ENCODE measurements around the gene HOXA3. TPM values are rescaled to one million over a fixed set of nuclear protein-coding genes. Genes with fewer than 3 reads are reported as not detected.

HOXA3 gene
- total RNA-seq, 8 experiments from 2014 or later: 1.4 to 38.6 (median 18.7) TPM

DNA sequence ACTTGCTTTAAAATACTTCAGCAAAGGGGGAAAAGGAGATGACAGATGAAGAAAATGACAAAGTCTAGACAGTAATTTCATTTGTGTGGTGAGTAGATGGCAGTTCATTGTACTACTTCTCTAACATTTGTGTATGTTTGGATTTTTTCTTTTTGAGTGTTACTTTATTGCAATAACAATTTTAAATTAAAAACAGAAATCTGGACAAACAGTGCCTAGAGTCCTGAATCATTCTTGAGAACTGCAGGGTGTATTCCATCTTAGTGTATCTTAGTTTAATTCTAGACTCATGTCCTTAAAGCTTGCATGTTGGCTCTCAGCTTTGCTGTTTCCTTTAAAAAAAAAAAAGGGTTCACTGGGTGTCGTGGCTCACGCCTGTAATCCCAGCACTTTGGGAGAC, 87.7 kb downstream of the HOXA3 start:
- 94 to 100% (median 100%) methylated on average over 1 to 2 of the region's 2 CpGs; no CpG with 5 or more reads in 7 of the 10 experiments for WGBS, 10 experiments
- in situ Hi-C loops (cut with MboI; ENCODE audit: low pct_unique_long_range_greater_than_20kb in 2 of 9, low sequenced_read_pairs in 9 of 9, unreplicated experiment in 9 of 9): no loop called here
- Histone ChIP-seq H3K27ac (no peak overlapping the region), H3K4me3 (no peak overlapping the region), H3K4me1 (replicated peaks in 1 of 2) (peaks cover 3 to 12% of the 10 kb centered on the region in 2 donors)
- no peak for ATAC-seq (replicated peaks in 6 of 8)

DNA sequence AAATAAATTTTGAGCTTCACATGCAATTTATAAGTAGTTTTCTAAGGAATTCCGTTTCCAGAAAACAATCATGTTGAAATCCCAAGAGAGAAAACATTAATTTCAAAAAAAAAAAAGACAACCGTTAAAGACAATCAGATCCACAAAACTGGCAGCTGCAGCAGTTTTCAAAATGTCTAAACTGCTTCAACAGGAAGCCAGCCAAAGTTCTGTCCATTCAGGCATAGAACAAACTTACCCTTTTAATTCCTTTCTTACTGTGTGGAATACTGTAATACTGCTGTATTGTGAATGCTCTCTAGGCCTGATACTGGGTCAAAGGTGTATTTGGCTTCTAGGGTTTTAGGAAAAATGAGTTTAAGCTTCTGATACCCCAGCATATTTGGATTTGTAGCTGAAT, 88.2 kb downstream of the HOXA3 start:
- H3K4me3 ChIP-seq: no peak overlapping the region
- H3K27ac ChIP-seq: no peak overlapping the region
- 4 to 81% (median 67%) methylated on average over 1 to 2 of the region's 2 CpGs; no CpG with 5 or more reads in 2 of the 10 experiments for WGBS, 10 experiments
- peak in 1 of 8 experiments; percentile 32 for ATAC-seq (replicated peaks in 6 of 8)
- in situ Hi-C loops (cut with MboI; ENCODE audit: low pct_unique_long_range_greater_than_20kb in 2 of 9, low sequenced_read_pairs in 9 of 9, unreplicated experiment in 9 of 9): no loop called here
- peaks cover 3 to 12% of the 10 kb centered on the region in 2 donors for H3K4me1 ChIP-seq (replicated peaks in 1 of 2)

DNA sequence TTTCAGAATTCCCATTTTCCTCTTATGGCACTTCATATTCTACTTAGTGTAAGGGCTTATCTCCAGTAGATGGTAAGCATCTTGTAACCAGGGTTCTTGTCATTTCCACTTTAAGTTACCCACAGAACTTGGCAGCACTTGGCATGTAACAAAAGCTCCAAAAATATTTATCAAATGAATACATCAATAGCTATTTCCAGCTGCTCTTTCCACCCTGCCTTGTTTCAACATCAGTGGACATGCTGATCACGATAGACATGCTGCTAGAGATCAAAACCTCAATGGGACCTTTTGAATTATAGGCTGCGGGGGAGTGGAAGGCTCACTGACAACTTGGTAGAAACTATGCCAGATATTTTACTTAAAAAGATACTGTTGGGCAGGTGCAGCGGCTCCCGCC, 89.4 kb downstream of the HOXA3 start:
- no peak for ATAC-seq (replicated peaks in 6 of 8)
- Histone ChIP-seq H3K4me3 (no peak overlapping the region), H3K27ac (no peak overlapping the region), H3K4me1 (replicated peaks in 1 of 2) (peaks cover 3 to 5% of the 10 kb centered on the region in 2 donors)
- 66 to 100% (median 95%) methylated on average over 1 to 4 of the region's 4 CpGs; no CpG with 5 or more reads in 3 of the 10 experiments for WGBS, 10 experiments
- in situ Hi-C loops (cut with MboI; ENCODE audit: low pct_unique_long_range_greater_than_20kb in 2 of 9, low sequenced_read_pairs in 9 of 9, unreplicated experiment in 9 of 9): no loop called here

Other genes starting within 250 kb of the HOXA3 start
- gene HOXA1, start 56.6 kb downstream of the HOXA3 start, total RNA-seq: 10 to 100 TPM in 5 of 8 experiments, 1 to 10 TPM in 3; 2.7 to 44.5 (median 14.4) TPM
- 10 to 100 TPM in 4 of 8 experiments, 1 to 10 TPM in 3, under 1 TPM in 1; 0.31 to 23.0 (median 10.9) TPM for gene HOXA2, start 49.9 kb downstream of the HOXA3 start, total RNA-seq
- gene HOXA4, start 21.8 kb downstream of the HOXA3 start, total RNA-seq: 10 to 100 TPM in 6 of 8 experiments, 1 to 10 TPM in 2; 1.1 to 31.6 (median 15.0) TPM
- gene HOXA5, start 8.9 kb downstream of the HOXA3 start, total RNA-seq: 100 to 1,000 TPM in 2 of 8 experiments, 10 to 100 TPM in 5, 1 to 10 TPM in 1; 10.0 to 121 (median 73.0) TPM
- gene HOXA6, start 4.8 kb downstream of the HOXA3 start, total RNA-seq: 10 to 100 TPM in 6 of 8 experiments, 1 to 10 TPM in 2; 4.4 to 52.8 (median 23.7) TPM
- gene HOXA7, start 4.1 kb upstream of the HOXA3 start, total RNA-seq: 10 to 100 TPM in 5 of 8 experiments, 1 to 10 TPM in 3; 4.2 to 20.0 (median 12.2) TPM
- gene HOXA9, start 13.0 kb upstream of the HOXA3 start, total RNA-seq: 10 to 100 TPM in 3 of 8 experiments, 1 to 10 TPM in 5; 1.3 to 95.2 (median 2.5) TPM
- 10 to 100 TPM in 3 of 8 experiments, 1 to 10 TPM in 2, under 1 TPM in 2, not detected in 1; 0.05 to 57.7 (median 2.6) TPM for gene HOXA10, start 21.7 kb upstream of the HOXA3 start, total RNA-seq
- 1 to 10 TPM in 3 of 8 experiments, under 1 TPM in 4, not detected in 1; 0.05 to 5.7 (median 0.43) TPM for gene HOXA11, start 32.6 kb upstream of the HOXA3 start, total RNA-seq
- gene HOXA13, start 47.5 kb upstream of the HOXA3 start, total RNA-seq: 1 to 10 TPM in 1 of 8 experiments, under 1 TPM in 4, not detected in 3; 0.09 to 2.4 (median 0.18) TPM
- gene EVX1, start 90.2 kb upstream of the HOXA3 start, total RNA-seq: under 1 TPM in 6 of 8 experiments, not detected in 2; 0.05 to 0.85 (median 0.21) TPM

All from motor neuron (in vitro differentiated cells).